Spinal cord (tissue), 10 donors: ENCODE results near the gene KRTAP20-3. TPM values are rescaled to one million over a fixed set of nuclear protein-coding genes. Genes with fewer than 3 reads are reported as not detected.

Experiments
- DNase-seq, 6 donors: peaks; one replicate each; pipeline versions ENCODE4 v3.0.0 to v3.0.0-alpha.2; 2013 to 2015; ENCODE audit warnings: low spot score in 6 of 6, low read depth in 4 of 6
- H3K27ac ChIP-seq: one replicate; pipeline ENCODE4 v1.5.1; 2013; ENCODE audit warnings: low read depth, low read length, control low read depth
- H3K27me3 ChIP-seq: one replicate; pipeline ENCODE4 v1.6.1; 2013; ENCODE audit warnings: low read length; ENCODE audit not compliant: control insufficient read depth, insufficient read depth
- H3K36me3 ChIP-seq: one replicate; pipeline ENCODE4 v1.6.1; 2013; ENCODE audit warnings: low read length; ENCODE audit not compliant: control insufficient read depth, insufficient read depth
- H3K4me1 ChIP-seq: one replicate; pipeline ENCODE4 v1.6.1; 2013; ENCODE audit warnings: low read length; ENCODE audit not compliant: control insufficient read depth, insufficient read depth
- H3K4me3 ChIP-seq: one replicate; pipeline ENCODE4 v1.5.1; 2013; ENCODE audit warnings: low read depth, low read length, control low read depth
- H3K9me3 ChIP-seq: one replicate; pipeline ENCODE4 v1.6.1; 2013; ENCODE audit warnings: low read length; ENCODE audit not compliant: control insufficient read depth, insufficient read depth
- WGBS: methylation state at CpG from one replicate; pipeline ENCODE4 v1.1.5; 2013; ENCODE audit warnings: missing lambda C conversion rate; ENCODE audit not compliant: insufficient coverage; 5-methylcytosine and 5-hydroxymethylcytosine counted together
- long read RNA-seq, 4 donors: transcript quantifications; one replicate each; lab custom pipeline, GENCODE V29; 2026
- polyA plus RNA-seq, 2 donors: library from polyadenylated mRNA; unstranded; fragments of 120-200 nt; gene quantifications; one replicate each; pipeline ENCODE4 v1.2.1, GENCODE V29; 2013; ENCODE audit not compliant: insufficient read length in 2 of 2
- total RNA-seq, 2 donors: library from RNA; depleted of rRNA in 1 of 2; stranded (reverse); fragments of 120-200 nt in 1 of 2; fragments of >200 nt in 1 of 2; gene quantifications; one replicate each; pipeline versions ENCODE4 v1.2.3 to v1.2.4, GENCODE V29; 2013 to 2014
- donor health status: healthy.

Gene KRTAP20-3
- total RNA-seq = not detected
- polyA plus RNA-seq = not detected
- long read RNA-seq, donor 1 = 0 reads
- long read RNA-seq, donor 2 = 0 reads
- long read RNA-seq, donor 3 = 0 reads
- long read RNA-seq, donor 4 = 0 reads

DNA sequence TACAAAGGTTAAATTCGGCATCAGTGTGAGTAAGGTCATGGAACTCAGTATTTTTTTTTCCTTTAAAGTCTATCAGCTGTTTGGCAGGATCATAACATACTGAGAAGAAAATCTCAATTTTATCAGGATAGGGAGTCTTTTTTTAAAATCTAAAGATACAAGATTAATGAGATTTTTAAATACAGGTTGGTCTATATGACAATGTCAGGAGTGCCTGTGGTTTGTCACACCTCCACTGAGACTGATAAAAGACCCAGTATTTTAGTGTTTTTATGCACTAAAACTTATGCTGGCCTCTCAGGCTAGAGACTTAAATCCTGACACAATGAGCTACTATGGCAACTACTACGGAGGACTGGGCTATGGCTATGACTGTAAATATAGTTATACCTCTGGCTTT, at the start of gene KRTAP20-3:
KRTAP20-3 (plus strand) TSS at position 301 of the 400 bp plus-strand sequence.
- H3K4me3 ChIP-seq = no peak within 1 kb of the TSS
- DNase-seq = no peak
- H3K9me3 ChIP-seq = no peaks in the 10 kb centered on the region
- H3K36me3 ChIP-seq = no peaks in the 10 kb centered on the region
- H3K4me1 ChIP-seq = no peaks in the 10 kb centered on the region
- H3K27me3 ChIP-seq = no peaks in the 10 kb centered on the region
- no CpG with 5 or more reads among the region's 2 CpGs for WGBS
- H3K27ac ChIP-seq = no peak within 1 kb of the TSS

DNA sequence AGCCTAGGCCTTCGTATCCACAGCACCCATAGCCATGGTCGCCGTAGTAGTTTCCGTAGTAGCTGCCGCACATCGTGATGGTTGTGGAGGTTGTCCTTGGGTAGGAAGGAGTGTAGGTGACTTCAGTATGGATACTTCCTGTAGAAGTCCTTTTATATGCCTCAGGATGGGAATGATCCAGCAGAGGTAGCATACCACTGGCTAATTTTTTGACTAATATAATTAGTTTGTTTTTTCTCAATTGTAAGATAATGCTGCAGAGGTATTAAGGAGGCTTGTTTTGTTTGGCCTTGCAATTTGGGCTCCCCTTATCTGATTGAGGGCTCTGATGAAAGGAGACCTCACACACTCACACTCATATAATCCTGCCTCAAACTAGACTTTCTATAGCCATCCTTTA, 43.9 kb upstream of the KRTAP20-3 start, which contains the start of gene KRTAP6-2:
KRTAP6-2 (minus strand) TSS at position 101 of the 400 bp plus-strand sequence; CDS start at position 73, 28 bp downstream.
- Histone ChIP-seq H3K27ac (no peak within 1 kb of the TSS), H3K9me3 (no peaks in the 10 kb centered on the region), H3K36me3 (no peaks in the 10 kb centered on the region), H3K27me3 (no peaks in the 10 kb centered on the region), H3K4me1 (no peaks in the 10 kb centered on the region), H3K4me3 (no peak within 1 kb of the TSS)
- DNase-seq = no peak
- 100% methylated on average over 6 of the region's 6 CpGs for WGBS

DNA sequence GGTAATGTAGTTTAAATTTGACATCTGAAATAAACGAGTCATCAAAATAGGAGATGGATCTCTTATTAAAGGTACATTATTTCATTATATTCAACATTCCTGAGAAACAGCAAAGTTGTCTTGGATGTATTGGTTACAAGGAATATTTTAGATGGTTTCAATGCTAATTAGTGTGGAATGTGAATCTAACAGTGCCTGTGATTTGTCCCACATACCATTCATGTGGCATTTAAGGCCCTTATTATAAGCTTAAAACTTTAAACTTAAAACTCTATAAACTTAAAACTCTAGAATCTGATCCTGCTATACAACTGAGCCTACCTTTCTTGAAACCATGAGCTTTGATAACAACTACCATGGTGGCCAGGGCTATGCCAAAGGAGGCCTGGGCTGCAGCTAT, 41.9 kb upstream of the KRTAP20-3 start, which contains the start of gene KRTAP22-1:
KRTAP22-1 (plus strand) TSS at position 301 of the 400 bp plus-strand sequence.
- Histone ChIP-seq H3K36me3 (no peaks in the 10 kb centered on the region), H3K27ac (no peak within 1 kb of the TSS), H3K4me1 (no peaks in the 10 kb centered on the region), H3K4me3 (no peak within 1 kb of the TSS), H3K9me3 (no peaks in the 10 kb centered on the region), H3K27me3 (no peaks in the 10 kb centered on the region)
- WGBS = no CpG with 5 or more reads among the region's 1 CpG
- DNase-seq = no peak

DNA sequence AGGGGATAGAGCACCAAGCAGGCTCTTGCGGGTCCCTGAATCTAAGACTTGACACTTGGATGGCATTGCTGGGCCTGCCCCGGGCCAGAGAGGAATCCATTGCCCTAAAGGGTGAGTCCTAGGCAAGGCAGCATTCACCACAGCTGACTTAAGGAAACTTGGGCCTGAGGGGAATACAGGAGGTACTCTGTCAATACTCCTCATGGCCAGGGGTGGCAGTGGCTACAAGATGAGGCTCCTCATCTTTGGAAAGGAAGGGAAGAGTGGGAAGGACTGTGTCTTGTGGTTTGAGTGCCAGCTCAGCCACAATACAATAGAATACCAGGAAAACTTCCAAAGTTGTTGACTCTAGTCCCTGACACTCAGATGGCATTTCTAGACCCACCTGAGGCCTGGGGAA, 36.7 kb upstream of the KRTAP20-3 start:
- no peaks in the 10 kb centered on the region for H3K36me3 ChIP-seq
- no peaks in the 10 kb centered on the region for H3K4me1 ChIP-seq
- DNase-seq = no peak
- no peak overlapping the region for H3K4me3 ChIP-seq
- H3K27me3 ChIP-seq = no peaks in the 10 kb centered on the region
- WGBS = 100% methylated on average over 2 of the region's 2 CpGs
- no peak overlapping the region for H3K27ac ChIP-seq
- no peaks in the 10 kb centered on the region for H3K9me3 ChIP-seq

DNA sequence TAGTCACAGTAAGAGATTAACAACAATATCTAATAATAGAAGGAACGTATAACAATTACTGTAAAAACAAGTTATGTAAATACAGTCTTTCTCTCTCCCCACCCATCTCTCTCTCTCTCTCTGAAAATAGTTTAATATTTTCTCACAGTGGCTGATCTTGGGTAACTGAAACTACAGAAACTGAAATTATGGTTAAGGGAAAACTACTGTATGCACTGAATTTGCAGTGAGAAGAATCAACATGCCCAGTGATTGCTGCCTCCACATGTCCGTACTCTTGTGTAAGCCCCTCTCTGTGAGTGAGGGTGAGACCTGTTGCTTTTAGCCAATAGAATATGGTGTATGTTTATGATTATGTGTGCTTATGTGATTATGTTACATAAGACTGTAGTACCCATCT, 30.5 kb upstream of the KRTAP20-3 start:
- DNase-seq = no peak
- H3K36me3 ChIP-seq = no peaks in the 10 kb centered on the region
- WGBS = 71% methylated on average over 1 of the region's 2 CpGs
- H3K9me3 ChIP-seq = no peaks in the 10 kb centered on the region
- H3K27ac ChIP-seq = no peak overlapping the region
- no peak overlapping the region for H3K4me3 ChIP-seq
- H3K27me3 ChIP-seq = no peaks in the 10 kb centered on the region
- H3K4me1 ChIP-seq = no peaks in the 10 kb centered on the region

DNA sequence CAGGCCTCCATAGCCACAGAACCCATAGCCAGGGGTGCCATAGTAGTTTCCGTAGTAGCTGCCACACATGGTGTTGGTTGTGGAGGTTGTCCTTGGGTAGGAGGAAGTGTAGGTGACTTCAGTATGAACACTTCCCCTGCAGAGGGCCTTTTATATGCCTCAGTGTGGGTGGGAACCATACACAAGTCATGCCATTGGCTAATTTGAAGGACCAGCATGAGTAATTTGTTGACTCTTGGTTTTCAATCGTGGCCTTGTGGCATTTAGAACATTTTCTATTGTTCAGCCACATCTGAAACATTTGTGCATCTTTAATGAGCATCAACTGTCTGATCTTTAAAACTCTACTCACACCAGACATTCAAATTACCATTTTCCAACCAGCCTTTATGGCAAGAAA, 28.8 kb upstream of the KRTAP20-3 start, which contains the start of gene KRTAP6-1:
KRTAP6-1 (minus strand) TSS at position 95 of the 400 bp plus-strand sequence; CDS start at position 69, 26 bp downstream.
- WGBS = 90% methylated on average over 2 of the region's 2 CpGs
- DNase-seq = no peak
- H3K27ac ChIP-seq = no peak within 1 kb of the TSS

DNA sequence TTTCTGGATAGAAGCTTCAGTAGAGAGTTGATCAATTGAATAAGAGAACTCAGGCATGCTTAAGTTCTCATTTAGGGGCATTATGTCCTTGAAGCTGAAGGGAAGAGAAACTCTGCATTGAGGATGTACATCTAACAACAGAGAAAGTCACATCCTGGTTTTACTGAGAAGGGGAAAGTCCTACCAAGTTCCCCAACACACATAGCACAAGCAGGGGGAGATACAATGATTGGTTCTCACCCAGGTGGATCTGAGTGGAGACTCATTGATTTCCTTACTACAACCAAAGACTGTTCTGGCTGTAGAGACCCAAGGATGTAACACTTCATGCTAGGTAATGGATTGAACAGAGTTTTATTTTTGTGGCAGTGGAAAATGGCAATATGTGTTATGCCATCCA, 27.5 kb upstream of the KRTAP20-3 start:
- no peaks in the 10 kb centered on the region for H3K36me3 ChIP-seq
- no peaks in the 10 kb centered on the region for H3K27me3 ChIP-seq
- no peak for DNase-seq

More for the DNA sequence above, 28.8 kb upstream of the KRTAP20-3 start, which contains the start of gene KRTAP6-1:
- H3K4me1 ChIP-seq = no peaks in the 10 kb centered on the region
- H3K36me3 ChIP-seq = no peaks in the 10 kb centered on the region
- no peaks in the 10 kb centered on the region for H3K9me3 ChIP-seq
- H3K4me3 ChIP-seq = no peak within 1 kb of the TSS
- H3K27me3 ChIP-seq = no peaks in the 10 kb centered on the region

DNA sequence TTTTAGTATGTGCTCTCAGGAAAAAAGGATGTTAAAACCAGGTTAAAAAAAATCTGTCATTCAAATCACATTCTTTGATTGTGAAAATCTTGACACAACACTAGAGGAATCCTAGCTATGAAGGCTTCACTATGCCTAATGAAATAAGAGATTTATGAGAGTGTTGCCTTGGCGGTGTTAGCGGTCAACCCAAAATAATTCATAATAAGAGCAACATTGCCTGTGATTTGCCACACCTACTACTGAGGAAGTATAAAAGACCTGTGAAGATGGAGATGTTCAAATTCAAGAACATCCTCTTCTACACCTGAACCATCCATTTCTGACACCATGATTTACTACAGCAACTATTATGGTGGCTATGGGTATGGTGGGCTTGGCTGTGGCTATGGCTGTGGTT, 26.5 kb upstream of the KRTAP20-3 start, which contains the start of gene KRTAP20-1:
KRTAP20-1 (plus strand) TSS at position 301 of the 400 bp plus-strand sequence; CDS start at position 331, 30 bp downstream.
- Histone ChIP-seq H3K27ac (no peak within 1 kb of the TSS), H3K9me3 (no peaks in the 10 kb centered on the region), H3K36me3 (no peaks in the 10 kb centered on the region), H3K4me1 (no peaks in the 10 kb centered on the region), H3K27me3 (no peaks in the 10 kb centered on the region), H3K4me3 (no peak within 1 kb of the TSS)
- no CpG with 5 or more reads among the region's 2 CpGs for WGBS
- DNase-seq = no peak

More for the DNA sequence above, 27.5 kb upstream of the KRTAP20-3 start:
- Histone ChIP-seq H3K4me3 (no peak overlapping the region), H3K4me1 (no peaks in the 10 kb centered on the region), H3K9me3 (no peaks in the 10 kb centered on the region), H3K27ac (no peak overlapping the region)

DNA sequence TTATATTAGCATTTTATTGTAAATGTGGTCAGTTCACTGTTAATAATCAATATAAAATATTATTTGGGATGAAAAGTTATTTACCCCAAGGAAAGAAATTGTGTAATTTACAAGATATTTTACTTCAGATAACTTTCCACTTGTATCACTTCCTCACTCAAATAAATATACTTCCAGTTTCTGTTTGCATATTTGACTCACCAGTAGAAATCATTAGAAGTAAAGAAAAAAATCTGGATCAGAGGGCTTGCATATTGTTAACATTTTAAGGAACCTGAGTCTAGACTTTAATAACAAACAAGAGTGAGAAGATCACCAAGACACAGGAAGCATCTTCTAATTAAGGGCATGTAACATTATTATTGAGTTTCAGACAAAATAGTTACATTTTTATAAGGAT, 22.6 kb upstream of the KRTAP20-3 start:
- no peak overlapping the region for H3K27ac ChIP-seq
- H3K4me1 ChIP-seq = no peaks in the 10 kb centered on the region
- no peaks in the 10 kb centered on the region for H3K27me3 ChIP-seq
- no peaks in the 10 kb centered on the region for H3K36me3 ChIP-seq
- H3K4me3 ChIP-seq = no peak overlapping the region
- DNase-seq = no peak
- H3K9me3 ChIP-seq = no peaks in the 10 kb centered on the region

DNA sequence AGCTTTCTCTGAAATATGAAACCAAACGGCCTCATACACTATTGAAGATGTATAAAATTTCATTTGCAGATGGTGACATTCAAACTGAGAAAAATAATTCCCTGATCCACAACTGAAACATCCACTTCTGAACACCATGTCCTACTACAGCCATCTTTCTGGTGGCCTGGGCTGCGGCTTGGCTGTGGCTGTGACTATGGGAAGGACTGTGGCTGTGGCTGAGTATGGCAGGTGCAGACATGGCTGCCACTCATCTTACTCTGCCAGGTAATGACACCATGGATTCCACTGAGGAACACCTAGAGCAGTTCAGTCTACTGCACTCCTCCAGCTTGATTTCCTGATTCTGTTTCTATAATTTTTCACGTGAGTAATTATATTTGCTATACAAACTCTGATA, 22.1 kb upstream of the KRTAP20-3 start, which contains the start of gene KRTAP20-4:
KRTAP20-4 (plus strand) TSS at position 106 of the 400 bp plus-strand sequence.
- no peaks in the 10 kb centered on the region for H3K9me3 ChIP-seq
- no peaks in the 10 kb centered on the region for H3K36me3 ChIP-seq
- no peaks in the 10 kb centered on the region for H3K27me3 ChIP-seq
- no peaks in the 10 kb centered on the region for H3K4me1 ChIP-seq
- no peak within 1 kb of the TSS for H3K27ac ChIP-seq
- DNase-seq = no peak
- no CpG with 5 or more reads among the region's 3 CpGs for WGBS
- no peak within 1 kb of the TSS for H3K4me3 ChIP-seq
